Vagina (tissue), 2 donors: Measurements from ENCODE around the gene WDR1. TPM values are rescaled to one million over a fixed set of nuclear protein-coding genes. Genes with fewer than 3 reads are reported as not detected.

Experiments
- DNase-seq, 2 donors: peaks; one replicate each; pipeline ENCODE4 v3.0.0-alpha.2; 2017; ENCODE audit errors: extremely low spot score in 2 of 2
- H3K27ac ChIP-seq: fragments of 200-600 bp; sonication (generic); one replicate; pipeline ENCODE4 v1.5.1; 2019
- H3K27me3 ChIP-seq: fragments of 200-600 bp; sonication (generic); one replicate; pipeline ENCODE4 v1.5.1; 2019
- H3K36me3 ChIP-seq, 2 donors: fragments of 200-600 bp; sonication (generic); one replicate each; pipeline ENCODE4 v1.5.1; 2017 to 2019
- H3K4me1 ChIP-seq: fragments of 200-600 bp; sonication (generic); one replicate; pipeline ENCODE4 v1.5.1; 2019
- H3K4me3 ChIP-seq, 2 donors: fragments of 200-600 bp; sonication (generic); 1 replicate in 1 of 2; 2 replicates in 1 of 2; pipeline ENCODE4 v1.5.1; 2016 to 2019
- H3K9me3 ChIP-seq: fragments of 200-600 bp; sonication (generic); one replicate; pipeline ENCODE4 v1.5.1; 2019
- POLR2A ChIP-seq, 2 donors: fragments of 450-650 bp; IDR thresholded peaks; one replicate each; pipeline ENCODE4 v1.6.1; 2017; ENCODE audit warnings: antibody characterized with exemption in 2 of 2, mild to moderate bottlenecking in 2 of 2, moderate library complexity in 2 of 2
- POLR2AphosphoS5 ChIP-seq, 2 donors: sonication (generic); formaldehyde crosslinking; IDR thresholded peaks; one replicate each; pipeline ENCODE4 v1.9.0; 2017; ENCODE audit warnings: antibody characterized with exemption in 2 of 2, mild to moderate bottlenecking in 2 of 2, low read depth in 1 of 2; ENCODE audit not compliant: insufficient read depth in 1 of 2
- intact Hi-C: fragments of 100-400 bp; cut with DNase I; formaldehyde crosslinking; loops from one replicate; pipeline ENCODE4 v1.15.1; 2023
- total RNA-seq: library from RNA; depleted of rRNA; stranded (reverse); fragments of >200 nt; gene quantifications from one replicate; pipeline ENCODE4 v1.2.3, GENCODE V29; 2016
- TF ChIP-seq, protein P1 (sequence below), 3 experiments: fragments of 450-650 bp in 2 of 3; fragments of 200-600 bp in 1 of 3; sonication (generic) in 1 of 3; IDR thresholded peaks; one replicate each; pipeline ENCODE4 v1.5.1; 2017 to 2019; ENCODE audit warnings: antibody characterized with exemption in 3 of 3, mild to moderate bottlenecking in 2 of 3, moderate library complexity in 2 of 3

WDR1 gene
- total RNA-seq, 1 donor from 2014 or later, result 159 TPM

DNA sequence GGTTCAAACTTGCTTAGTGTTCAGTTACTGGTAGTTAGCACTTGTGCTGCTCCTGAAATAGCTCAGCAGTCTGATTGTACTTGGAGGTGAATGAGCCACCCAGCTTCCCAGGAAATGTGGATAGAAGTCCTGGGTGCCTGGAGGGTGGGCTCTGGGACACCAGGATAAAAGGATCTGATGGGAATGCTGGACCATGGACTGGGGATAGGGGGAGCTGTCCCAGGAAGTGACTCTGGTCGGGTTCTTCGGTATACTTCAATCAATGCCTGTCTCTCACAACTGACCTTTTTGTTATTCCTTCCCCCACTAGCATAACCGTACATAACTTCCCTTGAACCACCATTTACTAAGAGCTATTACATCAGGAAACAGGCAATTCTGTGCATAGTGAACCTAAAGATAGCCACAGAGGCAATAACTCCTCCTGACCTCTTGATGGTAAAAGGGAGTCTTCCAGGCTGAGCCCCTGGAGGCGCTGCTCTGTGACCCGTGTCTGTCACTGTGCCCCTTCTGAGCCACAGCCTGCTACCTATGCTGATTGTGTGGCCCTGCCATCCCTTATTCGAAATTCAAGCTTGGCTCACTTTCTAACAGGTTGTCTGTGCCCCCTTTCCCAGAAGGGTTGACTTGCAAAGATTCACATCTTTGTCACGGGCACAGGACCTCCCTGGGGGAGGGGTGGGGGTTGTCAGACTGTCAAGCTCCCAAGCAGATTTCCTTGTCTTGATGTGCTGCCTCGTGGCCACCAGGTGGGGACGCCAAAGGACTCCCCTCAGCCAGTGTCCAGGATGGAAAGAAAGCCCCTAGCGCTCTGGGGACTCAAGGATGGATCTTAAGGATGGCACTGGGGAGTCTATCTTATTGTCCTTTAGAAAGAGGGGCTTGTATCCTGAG lies 24.5 kb upstream of the WDR1 start:
- TF ChIP-seq, protein P1, sequence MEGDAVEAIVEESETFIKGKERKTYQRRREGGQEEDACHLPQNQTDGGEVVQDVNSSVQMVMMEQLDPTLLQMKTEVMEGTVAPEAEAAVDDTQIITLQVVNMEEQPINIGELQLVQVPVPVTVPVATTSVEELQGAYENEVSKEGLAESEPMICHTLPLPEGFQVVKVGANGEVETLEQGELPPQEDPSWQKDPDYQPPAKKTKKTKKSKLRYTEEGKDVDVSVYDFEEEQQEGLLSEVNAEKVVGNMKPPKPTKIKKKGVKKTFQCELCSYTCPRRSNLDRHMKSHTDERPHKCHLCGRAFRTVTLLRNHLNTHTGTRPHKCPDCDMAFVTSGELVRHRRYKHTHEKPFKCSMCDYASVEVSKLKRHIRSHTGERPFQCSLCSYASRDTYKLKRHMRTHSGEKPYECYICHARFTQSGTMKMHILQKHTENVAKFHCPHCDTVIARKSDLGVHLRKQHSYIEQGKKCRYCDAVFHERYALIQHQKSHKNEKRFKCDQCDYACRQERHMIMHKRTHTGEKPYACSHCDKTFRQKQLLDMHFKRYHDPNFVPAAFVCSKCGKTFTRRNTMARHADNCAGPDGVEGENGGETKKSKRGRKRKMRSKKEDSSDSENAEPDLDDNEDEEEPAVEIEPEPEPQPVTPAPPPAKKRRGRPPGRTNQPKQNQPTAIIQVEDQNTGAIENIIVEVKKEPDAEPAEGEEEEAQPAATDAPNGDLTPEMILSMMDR (IDR thresholded peaks at IDR 0.05), result no peak
- TF ChIP-seq POLR2A (IDR thresholded peaks at IDR 0.05) (no peak), POLR2AphosphoS5 (IDR thresholded peaks at IDR 0.05; ENCODE audit: insufficient read depth in 1 of 2, low read depth in 1 of 2) (no peak)
- Histone ChIP-seq H3K9me3 (no peaks in the 10 kb centered on the region), H3K36me3 (no peaks in the 10 kb centered on the region), H3K27me3 (no peaks in the 10 kb centered on the region), H3K4me1 (no peaks in the 10 kb centered on the region), H3K27ac (no peak overlapping the region), H3K4me3 (no peak overlapping the region)
- intact Hi-C loops, result no loop called here
- DNase-seq, result no peak

DNA sequence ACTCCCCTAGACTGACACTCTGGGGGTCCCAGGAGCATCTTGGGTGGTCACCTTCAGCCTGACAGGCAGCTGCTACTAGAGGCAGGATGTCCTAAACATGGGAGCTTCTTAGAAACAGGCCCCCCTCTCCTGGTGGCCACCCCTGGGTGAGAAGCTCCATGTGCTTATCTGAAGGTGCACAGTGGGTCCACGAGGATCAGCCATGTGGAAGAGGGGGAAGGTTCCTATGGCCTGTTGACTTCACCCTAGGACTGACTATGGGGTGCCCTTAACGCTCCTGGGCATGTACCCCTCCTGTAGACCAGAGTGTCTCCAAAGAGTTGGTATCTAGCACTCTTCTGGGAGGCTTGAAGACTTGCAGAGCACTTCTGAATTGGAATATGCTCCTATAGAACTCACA lies 22.9 kb upstream of the WDR1 start:
- Histone ChIP-seq H3K4me3 (no peak overlapping the region), H3K27me3 (no peaks in the 10 kb centered on the region), H3K36me3 (no peaks in the 10 kb centered on the region), H3K4me1 (no peaks in the 10 kb centered on the region), H3K27ac (no peak overlapping the region), H3K9me3 (no peaks in the 10 kb centered on the region)
- intact Hi-C loops, result no loop called here
- TF ChIP-seq, protein P1 (IDR thresholded peaks at IDR 0.05), result no peak
- no peak for TF ChIP-seq POLR2A (IDR thresholded peaks at IDR 0.05)
- TF ChIP-seq POLR2AphosphoS5 (IDR thresholded peaks at IDR 0.05; ENCODE audit: insufficient read depth in 1 of 2, low read depth in 1 of 2), result no peak
- DNase-seq, result no peak

DNA sequence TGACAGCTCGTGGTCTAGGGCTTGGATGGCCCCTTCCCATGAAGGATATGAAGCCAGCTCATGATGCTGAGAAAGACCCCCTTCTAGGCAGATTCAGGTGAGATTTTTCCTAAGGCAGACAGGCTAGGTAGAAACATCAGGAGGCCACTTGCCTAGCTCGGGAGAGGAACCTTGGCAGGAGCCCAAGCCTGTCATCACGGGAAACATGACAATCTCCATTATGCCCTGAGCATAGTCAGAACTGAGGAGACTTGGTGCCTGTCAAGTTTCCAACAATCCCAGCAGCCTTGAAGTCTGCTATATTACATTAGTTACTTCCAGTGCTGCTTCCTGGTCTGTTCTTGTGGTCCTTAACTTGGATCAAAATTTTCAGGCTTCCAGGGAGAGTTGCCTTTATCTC lies 18.7 kb upstream of the WDR1 start:
- no peaks in the 10 kb centered on the region for H3K27me3 ChIP-seq
- H3K4me1 ChIP-seq, result no peaks in the 10 kb centered on the region
- H3K27ac ChIP-seq, result no peak overlapping the region
- DNase-seq, result no peak
- no peaks in the 10 kb centered on the region for H3K36me3 ChIP-seq
- TF ChIP-seq POLR2A (IDR thresholded peaks at IDR 0.05) (no peak), POLR2AphosphoS5 (IDR thresholded peaks at IDR 0.05; ENCODE audit: insufficient read depth in 1 of 2, low read depth in 1 of 2) (no peak)
- TF ChIP-seq, protein P1 (IDR thresholded peaks at IDR 0.05), result no peak
- no peak overlapping the region for H3K4me3 ChIP-seq
- intact Hi-C loops, result no loop called here
- H3K9me3 ChIP-seq, result no peaks in the 10 kb centered on the region

DNA sequence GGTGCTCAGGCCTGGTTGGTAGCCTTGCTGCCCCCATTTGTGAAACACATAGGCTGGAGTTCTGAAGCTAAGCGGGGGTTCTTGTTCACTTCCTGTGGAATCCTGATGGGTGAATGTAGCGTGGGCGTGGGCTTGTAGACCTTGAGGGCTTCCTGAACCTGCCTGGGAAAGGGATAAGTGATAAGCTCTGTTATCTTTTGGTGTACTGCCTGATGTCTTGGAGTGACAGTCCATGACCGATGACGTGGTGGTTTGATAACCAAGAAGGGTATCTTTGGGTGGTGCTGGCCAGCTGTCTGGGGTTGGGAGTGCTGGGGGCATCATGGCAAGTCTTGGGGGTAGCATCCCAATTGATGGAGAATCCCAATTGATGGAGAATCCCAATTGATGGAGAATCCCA lies 17.5 kb upstream of the WDR1 start:
- TF ChIP-seq, protein P1 (IDR thresholded peaks at IDR 0.05), result no peak
- TF ChIP-seq POLR2AphosphoS5 (IDR thresholded peaks at IDR 0.05; ENCODE audit: insufficient read depth in 1 of 2, low read depth in 1 of 2), result no peak
- no peak for TF ChIP-seq POLR2A (IDR thresholded peaks at IDR 0.05)
- H3K4me3 ChIP-seq, result no peak overlapping the region
- H3K27ac ChIP-seq, result no peak overlapping the region
- no peaks in the 10 kb centered on the region for H3K36me3 ChIP-seq
- no peaks in the 10 kb centered on the region for H3K9me3 ChIP-seq
- DNase-seq, result no peak
- no peaks in the 10 kb centered on the region for H3K27me3 ChIP-seq
- intact Hi-C loops, result no loop called here
- H3K4me1 ChIP-seq, result no peaks in the 10 kb centered on the region

DNA sequence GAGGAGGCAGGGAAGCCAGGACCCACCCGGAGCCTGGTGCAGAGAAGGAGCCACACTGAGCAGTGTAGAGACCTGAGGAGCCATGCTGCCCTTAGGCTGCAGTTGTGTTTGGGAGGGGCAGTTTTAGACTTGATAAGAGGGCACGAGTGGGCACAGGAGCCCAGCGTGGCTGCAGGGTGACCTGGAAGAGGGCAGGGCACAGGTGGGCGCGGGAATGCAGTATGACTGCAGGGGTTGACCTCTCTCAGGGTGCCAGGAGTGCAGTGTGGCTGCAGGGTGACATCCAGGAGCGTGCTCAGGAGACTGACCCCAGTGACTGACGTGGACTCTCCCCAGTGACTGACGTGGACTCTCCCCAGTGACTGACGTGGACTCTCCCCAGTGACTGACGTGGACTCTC lies 14.6 kb upstream of the WDR1 start:
- TF ChIP-seq POLR2A (IDR thresholded peaks at IDR 0.05), result no peak
- no peak for TF ChIP-seq POLR2AphosphoS5 (IDR thresholded peaks at IDR 0.05; ENCODE audit: insufficient read depth in 1 of 2, low read depth in 1 of 2)
- DNase-seq, result no peak
- intact Hi-C loops, result no loop called here
- Histone ChIP-seq H3K27me3 (no peaks in the 10 kb centered on the region), H3K9me3 (no peaks in the 10 kb centered on the region), H3K27ac (no peak overlapping the region), H3K4me1 (no peaks in the 10 kb centered on the region), H3K4me3 (no peak overlapping the region), H3K36me3 (no peaks in the 10 kb centered on the region)
